Right hindlimb (tissue), 1 donor: ENCODE measurements around the gene PRC1.

Source experiments
- DNase-seq: peaks from one replicate; pipeline ENCODE4 v3.0.0-alpha.2; 2018

The PRC1 gene

DNA sequence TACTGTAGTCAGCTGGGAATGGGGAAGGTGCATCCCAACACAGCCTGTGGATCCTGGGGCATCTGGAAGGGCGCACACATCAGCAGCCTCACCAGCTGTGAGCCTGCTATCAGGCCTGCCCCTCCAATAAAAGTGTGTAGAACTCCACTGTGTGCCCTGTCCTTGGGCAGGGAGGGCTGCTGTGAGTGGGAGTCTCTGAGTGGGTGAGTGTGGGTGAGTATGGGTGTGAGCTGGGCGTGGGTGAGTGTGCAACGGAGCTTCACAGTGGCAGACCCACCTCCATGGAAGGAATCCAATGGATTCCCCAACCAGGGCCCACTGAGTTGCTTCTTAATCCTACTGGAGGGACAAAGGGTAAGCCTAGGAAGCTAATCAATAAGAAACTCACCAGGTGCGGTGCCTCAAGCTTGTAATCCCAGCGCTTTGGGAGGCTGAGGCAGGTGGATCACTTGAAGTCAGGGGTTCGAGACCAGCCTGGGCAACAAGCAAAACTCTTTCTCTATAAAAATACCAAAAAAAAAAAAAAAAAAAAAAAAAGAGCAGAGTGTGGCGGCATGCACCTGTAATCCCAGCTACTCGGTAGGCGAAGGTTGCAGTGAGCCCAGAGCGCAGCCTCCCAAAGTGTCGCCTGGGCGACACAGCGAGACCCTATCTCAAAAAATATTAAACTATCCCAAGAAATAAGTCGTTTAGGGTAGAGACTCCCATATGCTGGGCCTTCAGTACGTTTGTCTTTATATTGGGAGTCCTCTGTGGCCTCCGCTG is 40.2 kb downstream of the PRC1 start:
- no peak for DNase-seq

DNA sequence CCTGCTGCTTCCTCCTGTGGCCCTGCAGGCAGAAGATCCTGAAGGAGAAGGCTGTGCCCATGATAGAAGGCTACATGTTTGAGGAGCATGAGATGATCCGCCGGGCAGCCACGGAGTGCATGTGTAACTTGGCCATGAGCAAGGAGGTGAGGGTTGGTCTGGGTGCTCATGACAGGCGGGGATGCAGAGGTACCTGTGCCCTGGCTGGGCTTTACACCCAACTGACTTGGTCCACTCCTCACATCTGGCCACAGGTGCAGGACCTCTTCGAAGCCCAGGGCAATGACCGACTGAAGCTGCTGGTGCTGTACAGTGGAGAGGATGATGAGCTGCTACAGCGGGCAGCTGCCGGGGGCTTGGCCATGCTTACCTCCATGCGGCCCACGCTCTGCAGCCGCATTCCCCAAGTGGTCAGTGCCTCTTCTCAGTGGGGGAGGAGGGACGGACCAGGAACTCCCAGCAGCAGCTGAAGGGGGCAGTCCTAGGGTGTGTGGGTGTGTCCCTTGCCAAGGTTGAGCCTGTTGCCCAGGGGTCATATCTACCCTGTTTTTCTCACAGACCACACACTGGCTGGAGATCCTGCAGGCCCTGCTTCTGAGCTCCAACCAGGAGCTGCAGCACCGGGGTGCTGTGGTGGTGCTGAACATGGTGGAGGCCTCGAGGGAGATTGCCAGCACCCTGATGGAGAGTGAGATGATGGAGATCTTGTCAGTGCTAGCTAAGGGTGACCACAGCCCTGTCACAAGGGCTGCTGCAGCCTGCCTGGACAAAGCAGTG is 41.2 kb downstream of the PRC1 start:
- no peak for DNase-seq

DNA sequence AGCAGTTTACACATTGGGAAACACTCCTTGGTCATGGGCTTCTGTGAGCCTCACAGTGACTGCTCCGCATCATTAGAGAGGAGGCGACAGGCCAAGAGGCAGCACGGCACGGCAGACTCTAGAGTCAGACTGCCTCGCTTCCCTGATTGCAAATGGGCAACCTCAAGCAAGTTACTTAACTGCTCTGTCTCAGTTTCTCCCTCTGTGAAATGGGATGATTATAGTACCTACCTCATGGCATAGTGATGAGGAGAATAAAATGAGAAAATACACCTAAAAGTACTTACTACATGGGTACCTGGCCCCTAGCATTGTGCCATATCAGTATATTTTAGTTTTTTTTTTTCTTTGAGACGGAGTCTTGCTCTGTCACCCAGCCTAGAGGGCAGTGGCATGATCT is 43.7 kb downstream of the PRC1 start:
- no peak for DNase-seq

DNA sequence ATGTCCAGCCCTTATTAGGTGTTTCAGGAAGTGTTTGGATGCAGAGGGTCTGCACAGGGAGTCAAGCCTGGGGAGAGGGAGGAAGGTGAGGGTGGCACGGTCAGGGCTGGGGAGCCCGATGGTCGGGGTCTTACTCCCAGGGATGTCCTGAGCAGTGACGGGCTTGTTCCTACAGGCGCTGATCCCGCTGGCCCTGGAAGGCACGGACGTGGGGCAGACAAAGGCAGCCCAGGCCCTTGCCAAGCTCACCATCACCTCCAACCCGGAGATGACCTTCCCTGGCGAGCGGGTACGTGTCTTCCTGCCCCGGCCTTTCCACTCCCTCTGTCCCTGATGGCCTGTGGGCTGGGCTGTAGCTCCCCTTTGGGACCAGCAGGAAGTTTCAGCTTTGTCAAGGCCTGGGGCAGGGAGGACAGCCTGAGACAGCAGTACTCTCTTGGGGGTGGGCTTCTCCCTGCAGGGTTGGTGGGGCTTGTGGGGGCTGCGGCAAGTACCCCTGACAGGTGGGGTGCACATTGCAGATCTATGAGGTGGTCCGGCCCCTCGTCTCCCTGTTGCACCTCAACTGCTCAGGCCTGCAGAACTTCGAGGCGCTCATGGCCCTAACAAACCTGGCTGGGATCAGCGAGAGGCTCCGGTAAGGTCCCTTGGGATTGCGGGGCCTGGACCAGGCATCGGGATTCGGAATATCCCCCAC is 44.2 kb downstream of the PRC1 start:
- DNase-seq: no peak

DNA sequence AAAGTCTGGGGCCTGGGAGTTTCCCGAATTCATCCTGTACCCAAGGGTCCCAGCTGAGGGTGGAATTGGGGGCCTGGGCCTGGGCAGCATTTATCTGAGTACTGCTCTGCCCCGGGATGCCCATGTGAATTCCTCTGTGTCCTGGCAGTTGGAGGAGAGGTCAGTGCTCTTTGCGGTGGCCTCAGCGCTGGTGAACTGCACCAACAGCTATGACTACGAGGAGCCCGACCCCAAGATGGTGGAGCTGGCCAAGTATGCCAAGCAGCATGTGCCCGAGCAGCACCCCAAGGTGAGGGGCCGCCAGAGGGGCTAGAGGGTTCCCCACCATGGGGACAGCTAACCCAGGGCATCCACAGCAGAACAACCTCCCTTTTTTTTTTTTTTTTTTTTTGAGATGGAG is 45.8 kb downstream of the PRC1 start:
- no peak for DNase-seq

DNA sequence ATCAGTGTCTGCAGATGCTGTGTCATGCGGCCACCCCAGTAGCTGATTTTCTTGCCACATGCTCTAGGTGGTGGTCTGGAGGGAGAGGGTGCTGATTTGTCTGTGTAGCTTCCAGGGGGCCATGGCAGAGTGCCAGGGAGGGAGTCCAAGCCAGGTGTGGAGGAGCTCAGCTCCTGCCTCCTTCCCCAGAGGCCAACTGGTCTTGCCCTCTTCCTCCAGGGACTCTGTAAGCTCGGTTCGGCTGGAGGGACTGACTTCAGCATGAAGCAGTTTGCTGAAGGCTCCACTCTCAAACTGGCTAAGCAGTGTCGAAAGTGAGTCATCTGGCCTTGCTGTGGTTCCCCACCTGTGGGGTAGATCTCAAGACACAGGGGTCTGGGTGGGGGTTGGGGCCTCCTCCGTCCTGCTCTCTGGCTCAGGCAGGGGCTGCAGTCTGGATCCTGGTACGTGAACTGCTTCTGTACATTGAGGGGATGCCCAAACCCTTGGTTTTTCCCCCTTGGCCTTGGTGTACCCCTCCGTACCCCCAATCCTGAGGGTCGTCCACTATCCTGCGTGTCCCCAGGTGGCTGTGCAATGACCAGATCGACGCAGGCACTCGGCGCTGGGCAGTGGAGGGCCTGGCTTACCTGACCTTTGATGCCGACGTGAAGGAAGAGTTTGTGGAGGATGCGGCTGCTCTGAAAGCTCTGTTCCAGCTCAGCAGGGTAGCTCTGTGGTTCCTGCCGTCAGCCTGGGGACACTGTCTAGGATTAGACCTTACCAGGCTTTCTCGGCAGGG is 46.6 kb downstream of the PRC1 start:
- DNase-seq: no peak

DNA sequence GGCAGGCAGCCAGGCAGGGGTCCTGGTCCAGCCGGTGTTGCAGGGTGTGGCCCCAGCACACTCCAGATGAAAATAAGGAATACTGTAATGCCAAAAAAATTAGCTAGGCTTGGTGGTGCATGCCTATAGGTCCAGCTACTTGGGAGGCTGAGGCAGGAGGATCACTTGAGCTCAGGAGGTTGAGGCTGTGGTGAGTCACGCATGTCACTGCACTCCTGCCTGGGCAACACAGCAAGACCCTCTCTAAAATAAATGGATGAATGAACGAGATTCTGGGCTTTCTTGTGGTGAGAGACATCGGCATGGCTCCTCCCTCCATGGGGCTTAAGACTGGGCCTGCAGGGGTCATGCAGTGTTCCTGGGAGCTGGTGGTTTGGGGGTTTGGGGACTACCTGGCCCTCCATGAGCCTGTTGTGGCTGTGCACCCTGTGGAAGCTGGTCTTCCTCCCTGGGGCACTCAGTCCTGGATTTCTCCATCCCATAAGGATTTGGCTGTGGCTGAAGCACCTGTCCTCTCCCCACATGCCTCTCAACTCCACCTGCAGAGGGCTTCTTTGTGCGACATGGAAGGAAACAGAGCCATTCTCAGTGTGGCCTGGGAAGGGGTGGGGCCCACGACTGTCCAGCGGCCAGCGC is 47.3 kb downstream of the PRC1 start:
- DNase-seq: no peak

DNA sequence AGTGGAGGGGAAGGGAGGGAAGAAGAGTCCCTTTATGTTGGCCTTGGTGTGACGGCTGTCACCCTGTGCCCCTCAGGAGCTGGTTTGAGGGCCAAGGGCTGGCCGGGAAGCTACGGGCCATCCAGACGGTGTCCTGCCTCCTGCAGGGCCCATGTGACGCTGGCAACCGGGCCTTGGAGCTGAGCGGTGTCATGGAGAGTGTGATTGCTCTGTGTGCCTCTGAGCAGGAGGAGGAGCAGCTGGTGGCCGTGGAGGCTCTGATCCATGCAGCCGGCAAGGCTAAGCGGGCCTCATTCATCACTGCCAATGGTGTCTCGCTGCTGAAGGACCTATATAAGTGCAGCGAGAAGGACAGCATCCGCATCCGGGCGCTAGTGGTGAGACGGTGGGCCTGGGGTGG is 47.8 kb downstream of the PRC1 start:
- no peak for DNase-seq

DNA sequence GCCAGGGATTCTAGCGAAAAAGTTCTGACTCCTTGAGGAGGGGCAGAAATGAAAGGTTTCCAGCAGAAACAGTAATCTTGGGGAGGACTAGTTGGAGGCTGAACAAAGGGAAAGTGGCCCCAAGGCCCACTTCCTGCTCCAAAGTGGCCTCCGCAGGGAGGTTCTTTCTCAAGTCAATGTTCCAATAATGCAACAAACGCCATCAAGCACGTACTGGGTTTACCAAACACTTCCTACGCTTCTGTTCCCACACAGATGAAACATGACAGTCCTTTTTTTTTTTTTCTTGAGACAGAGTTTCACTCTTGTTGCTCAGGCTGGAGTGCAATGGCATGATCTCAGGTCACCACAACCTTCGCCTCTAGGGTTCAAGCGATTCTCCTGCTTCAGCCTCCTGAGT is 49.2 kb downstream of the PRC1 start:
- DNase-seq: no peak

DNA sequence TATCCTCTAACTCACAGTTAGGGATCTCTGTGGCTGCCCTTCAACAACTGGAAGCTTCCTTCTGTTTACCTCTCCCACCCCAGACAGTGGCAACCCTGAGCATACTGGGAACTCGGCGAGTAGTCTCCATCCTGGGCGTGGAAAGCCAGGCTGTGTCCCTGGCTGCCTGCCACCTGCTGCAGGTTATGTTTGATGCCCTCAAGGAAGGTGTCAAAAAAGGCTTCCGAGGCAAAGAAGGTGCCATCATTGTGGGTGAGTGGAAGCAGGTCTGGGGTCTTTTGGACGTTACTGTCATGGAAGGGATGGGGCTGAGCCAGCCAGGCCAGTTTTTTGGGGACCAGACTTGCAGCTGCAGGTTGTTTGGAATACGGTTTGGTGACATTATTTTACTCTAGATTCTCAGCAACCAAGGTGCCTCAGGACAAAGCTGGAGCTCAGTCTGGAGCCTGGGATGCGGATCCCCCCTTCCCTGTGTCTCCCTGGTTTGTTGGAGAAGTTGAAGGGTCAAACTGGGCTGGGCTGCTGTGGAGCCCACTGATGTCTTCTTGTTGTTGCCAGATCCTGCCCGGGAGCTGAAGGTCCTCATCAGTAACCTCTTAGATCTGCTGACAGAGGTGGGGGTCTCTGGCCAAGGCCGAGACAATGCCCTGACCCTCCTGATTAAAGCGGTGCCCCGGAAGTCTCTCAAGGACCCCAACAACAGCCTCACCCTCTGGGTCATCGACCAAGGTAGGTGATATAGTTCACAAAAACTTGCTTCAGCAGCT is 51.8 kb downstream of the PRC1 start:
- no peak for DNase-seq

DNA sequence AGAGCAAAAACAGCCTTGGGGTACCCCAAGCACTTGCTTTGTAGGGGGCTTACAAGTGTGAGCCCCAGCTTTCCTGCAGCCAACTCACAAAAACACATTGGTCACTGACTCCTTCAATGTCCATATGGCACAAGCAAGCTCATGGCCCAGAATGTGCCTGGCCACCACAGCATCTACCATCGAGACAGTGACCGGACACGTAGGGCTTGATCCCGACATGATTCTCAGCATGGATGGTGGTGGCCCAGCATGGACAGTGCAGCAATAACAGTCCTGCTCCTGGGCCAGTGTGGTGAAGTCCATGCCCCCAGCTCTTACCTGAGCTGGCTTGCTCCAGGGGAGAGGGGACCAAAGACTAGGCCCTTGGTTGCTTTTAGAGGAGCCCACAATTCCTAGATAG is 53.3 kb downstream of the PRC1 start:
- DNase-seq: no peak

DNA sequence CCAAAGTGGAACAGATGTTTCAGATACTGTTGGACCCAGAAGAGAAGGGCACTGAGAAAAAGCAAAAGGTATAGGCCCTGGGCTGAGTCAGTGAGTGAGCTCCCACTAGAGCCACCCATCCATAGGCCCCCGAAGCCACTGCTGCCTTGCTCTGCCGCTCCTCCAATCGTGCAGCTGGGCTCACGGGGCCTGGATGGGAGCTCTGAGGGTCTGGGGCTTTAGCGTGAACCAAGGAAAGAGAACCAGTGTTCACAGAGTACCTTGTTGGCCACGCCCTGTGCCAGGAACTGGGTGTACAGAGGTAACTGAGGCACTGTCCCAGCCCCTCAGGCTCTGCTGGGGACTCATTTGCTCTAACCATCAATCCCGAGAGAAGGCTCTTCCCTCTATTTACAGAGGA is 54.6 kb downstream of the PRC1 start:
- no peak for DNase-seq

DNA sequence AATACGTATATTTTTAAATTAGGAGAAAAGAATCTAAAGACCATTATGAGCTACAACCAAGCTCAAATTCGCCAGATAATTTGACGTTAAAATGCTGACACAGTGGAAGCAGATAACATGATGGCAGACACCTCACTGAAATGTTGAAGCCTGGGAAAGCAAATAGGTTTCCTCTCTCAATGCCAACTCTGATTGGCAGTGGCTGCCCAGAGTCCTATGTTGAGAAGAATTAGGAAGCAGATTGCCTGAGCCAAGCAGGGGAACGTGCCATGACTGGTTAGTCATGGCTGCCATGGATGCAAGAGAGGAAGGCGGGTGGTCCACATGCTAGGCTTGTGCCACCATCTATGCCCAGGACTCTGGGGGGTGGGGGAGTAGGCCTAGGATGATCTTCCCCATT is 56.1 kb downstream of the PRC1 start:
- no peak for DNase-seq

DNA sequence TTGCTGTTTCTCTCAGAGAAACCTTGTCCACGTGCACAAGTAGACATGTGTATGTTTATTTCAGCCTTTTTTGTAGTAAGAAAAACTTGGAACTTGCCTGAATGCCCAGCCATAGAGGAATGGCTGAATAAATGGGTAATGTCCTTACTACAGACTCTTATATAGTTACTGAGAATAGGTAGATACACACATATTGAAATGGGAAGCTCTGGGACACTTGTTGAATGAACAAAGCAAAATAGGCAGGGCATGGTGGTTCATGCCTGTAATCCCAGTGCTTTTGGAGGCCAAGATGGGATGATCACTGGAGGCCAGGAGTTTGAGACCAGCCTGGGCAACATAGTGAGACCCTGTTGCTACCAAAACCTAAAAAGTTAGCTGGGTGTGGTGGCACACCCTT is 57.5 kb downstream of the PRC1 start:
- DNase-seq: no peak

DNA sequence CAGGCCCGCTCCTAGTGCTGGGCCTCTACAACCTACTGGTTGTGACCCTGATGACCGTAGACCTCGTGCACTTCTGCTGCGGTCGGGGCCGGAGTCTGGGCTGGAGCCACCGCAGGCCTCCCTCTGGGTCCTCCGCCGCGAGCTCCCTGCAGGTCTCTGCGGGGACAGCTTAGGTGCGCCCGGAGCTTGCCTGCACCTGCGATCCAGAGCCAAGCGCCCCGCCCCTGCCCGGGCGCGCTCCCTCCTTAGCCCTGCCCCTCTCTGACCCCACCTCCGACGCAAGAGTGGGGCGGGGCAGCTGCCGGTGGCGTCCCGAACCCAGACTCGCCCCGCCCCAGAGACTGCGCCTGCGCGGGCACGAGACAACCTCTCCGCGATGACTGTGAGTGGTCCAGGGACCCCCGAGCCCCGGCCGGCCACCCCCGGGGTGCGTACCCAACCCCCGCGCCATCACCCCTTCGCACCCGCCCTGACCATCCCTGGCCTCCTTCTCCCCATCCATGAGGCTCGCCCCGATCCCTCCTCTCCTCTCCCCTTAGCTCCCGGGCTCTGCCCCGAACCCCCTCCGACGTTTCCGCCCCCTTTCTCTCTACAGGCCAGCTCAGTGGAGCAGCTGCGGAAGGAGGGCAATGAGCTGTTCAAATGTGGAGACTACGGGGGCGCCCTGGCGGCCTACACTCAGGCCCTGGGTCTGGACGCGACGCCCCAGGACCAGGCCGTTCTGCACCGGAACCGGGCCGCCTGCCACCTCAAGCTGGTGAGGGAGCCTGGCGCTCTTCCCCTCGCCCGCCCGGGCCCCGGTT is 59.2 kb downstream of the PRC1 start, which contains the start of gene UNC45A:
UNC45A (plus strand) TSS at position 337 of the 803 bp plus-strand sequence; CDS start at position 377, 40 bp downstream.
- peak; percentile 94 for DNase-seq

DNA sequence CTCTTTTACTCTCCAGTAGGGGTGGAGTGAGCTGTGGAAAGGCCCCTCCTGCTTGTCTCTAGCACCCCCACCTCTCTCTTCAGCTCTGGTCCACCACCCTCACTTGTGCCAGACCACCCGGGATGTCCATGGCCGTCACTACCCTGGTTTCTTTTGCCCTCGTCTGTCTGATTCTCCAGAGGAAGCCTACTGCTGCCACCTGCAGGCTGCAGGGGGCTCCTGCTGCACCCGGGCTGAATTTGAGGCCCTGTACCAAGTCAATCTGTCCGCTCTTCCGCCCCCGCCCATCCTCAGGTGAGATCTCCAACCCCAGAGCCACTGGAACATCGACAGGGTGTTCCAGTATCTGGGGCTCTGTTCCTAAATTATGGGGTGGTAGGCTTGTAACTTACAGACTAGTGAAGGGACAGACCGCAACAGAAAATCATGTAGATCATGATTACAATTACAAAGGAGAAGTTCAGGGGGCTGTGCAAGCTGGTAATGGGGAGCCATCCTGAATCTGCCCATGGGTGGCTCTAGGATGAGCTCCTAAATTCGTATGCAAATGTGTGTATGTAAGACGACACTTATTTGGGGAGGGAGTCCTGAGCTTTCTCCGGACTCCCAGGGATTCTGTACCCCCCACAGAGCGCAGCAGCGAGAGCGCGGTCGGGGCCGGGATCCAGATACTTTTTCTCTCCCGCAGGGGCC is 59.9 kb downstream of the PRC1 start:
- peak; percentile 84 for DNase-seq

DNA sequence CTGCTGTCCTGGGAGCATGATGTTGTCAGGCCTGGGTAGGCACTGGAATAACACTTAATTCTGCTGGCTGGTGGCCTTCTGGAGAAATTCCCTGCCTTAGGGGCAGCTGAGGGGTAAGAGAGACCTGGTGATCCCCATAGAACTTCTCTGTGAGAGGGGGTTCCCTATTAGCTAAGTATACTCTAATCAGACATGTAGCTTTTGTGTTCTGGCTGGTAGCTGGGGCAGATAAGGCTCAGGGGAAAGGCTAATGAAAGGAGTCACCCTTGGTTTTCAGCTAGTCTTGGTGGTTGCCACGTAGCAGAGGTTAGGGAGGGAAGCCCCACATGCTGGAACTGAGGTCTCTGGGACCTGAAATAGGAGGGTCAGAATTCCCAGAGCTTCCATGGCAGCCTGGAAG is 61.0 kb downstream of the PRC1 start:
- DNase-seq: no peak

DNA sequence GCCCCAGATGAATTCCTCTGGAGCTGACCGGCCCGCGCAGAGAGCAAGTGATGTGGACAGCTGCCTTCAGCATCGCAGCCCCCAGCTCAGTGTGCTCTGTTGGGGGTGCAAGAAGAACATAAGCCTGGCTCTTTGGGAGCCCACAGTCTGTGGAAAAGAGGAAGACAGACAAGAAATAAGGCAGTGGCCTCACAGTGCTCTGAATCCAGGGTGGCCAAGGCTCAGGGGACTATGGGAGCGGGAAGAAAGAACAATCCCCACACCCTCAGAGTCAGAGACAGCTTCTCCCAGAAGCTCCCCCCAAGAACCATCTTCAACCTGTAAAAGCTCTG is 61.7 kb downstream of the PRC1 start:
- no peak for DNase-seq

DNA sequence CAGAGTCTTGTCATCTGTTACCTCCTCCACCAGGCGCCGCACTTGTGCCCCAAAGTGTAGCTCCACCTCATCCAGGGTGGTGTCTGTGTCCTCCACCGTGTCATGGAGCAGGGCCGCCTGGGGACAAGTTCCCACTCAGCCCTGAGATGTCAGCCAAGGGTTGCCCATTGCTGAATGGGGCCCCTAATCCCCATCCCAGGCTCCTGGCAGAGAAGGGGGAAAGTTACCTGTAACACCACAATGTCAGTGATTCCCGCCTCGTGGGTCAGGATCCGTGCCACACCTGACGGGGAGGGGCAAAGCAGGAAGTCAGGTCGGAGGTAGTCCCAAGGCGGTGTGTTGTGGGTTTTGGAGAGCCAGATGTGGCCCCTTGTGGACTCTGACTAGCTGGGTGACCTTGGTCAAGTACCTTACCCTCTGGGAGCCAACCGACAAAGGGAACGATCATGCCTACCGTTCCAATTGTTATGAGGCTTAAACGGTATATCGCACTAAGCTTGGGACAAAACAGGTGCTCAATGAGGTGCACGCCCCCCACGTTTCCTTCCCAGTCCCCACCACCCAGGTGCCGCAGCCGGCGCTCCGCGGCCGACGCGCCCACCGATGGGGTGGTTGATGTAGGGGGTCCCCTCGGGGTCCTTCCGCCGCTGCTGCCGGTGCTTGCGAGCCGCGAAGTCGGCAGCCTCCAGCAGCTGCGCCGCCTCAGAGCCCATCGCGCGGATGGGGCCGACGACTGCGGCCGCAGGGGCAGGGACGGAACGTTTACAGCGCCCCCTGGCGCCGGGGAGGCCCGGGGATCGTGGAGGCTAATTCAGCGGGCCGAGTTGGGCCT is 62.3 kb downstream of the PRC1 start, which contains the start of gene HDDC3:
HDDC3 (minus strand) TSS at position 722 of the 832 bp plus-strand sequence; CDS start at position 713, 9 bp downstream.
- DNase-seq: peak; percentile 90

DNA sequence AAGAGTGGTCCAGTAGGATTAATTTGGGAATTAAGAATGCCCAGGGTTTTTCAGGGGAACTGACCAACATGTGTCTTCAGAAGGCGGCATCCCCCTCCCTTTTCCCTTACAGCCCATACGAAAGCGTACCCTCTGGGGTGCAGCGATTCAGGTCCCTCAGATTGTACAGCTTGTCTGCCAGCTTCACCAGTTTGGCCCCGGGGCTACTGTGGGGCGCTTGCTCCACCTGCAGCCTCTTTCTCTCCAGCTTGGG is 62.8 kb downstream of the PRC1 start:
- DNase-seq: no peak
